ENCODE measurements around the gene PADI2.
A peak's percentile ranks its signal among the peaks of the same experiment; 100 is the strongest.

Gene PADI2

DNA sequence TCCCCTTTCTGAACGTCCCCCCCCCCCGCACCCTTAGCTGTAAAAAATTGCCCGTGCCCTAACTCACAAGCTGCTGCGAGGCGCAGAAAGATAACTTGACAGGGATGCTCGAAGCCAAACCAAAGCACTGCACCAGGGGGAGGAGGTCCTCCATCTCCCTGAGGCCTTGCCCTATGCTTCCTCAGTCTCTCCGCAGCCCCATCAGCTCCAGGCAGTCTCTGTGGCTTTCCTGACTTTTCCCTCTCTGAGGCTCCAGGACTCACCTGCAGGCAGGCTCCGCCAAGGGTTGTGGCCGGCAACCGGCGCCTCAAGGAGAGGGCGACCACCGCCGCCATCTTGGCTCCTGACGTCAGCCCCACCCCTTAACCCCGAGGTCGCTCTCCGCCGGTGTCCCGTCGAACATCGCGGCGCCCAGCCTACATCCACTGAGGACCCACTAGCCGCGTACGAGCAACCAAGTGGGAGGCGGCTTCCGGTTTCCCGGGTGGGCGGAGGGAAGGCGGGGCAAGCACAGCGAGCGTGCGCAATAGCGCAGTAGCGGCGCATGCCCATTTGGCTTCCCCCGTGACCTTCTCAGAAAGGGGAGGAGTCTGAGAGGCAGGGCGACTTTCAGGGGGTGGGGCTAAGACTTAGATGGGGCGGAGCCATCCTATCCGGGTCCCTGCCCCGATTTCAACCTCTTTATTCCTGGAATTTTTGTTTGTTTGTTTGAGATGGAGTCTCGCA, 65.4 kb downstream of the PADI2 start, which contains the start of gene SDHB:
Gene SDHB (minus strand): TSS at position 348 of the 726 bp plus-strand sequence. CDS start 13 bp downstream, at position 335.
- DNase-seq: peak; percentile 98

DNA sequence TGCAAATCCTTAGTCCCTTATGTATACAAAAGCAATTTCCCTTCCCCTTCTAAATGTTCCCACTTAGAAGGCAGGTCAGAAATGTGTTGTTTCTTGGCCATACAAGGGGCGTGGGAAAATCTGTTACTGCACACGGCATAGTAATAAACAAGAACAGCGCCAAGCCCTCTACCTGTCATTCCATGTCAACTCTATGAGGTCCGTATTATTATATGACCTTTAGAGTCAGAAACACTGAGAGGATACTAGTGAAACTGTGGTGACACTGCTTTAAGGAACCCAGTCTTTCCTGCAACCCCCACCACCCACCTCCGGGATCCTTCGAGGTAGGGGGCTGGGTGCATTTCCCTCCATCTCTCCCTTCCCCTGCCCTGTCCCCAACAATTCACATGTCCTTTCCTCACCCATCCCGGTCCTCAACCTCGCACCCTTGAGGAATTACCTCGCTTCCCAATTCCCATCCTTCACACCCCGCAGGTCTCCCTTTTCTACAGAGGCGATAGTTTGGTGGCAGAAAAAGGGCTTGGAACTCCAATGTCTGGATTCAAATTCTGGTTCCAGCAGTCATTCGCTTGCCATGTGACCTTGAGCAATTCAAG, 66.1 kb downstream of the PADI2 start:
- no peak for DNase-seq

DNA sequence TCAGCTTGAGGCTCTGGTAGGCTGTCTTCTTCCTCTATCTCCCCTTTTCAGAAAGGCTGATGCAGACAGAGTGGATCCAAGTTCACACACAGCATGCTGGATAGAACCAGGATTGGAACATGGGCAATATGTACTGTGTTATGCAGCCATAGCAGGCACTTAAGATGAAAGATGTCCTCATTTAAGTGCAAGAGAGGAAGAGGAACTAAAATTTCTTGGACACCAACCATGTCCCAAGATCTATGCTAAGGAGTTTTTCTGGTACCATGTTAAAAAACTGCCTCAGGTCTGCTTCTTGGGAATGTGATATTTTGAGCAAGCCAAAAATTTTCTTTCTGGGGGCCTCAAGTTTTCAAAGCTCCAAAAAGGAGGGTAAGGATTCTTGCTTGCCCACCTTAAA, 66.6 kb downstream of the PADI2 start:
- DNase-seq: no peak

DNA sequence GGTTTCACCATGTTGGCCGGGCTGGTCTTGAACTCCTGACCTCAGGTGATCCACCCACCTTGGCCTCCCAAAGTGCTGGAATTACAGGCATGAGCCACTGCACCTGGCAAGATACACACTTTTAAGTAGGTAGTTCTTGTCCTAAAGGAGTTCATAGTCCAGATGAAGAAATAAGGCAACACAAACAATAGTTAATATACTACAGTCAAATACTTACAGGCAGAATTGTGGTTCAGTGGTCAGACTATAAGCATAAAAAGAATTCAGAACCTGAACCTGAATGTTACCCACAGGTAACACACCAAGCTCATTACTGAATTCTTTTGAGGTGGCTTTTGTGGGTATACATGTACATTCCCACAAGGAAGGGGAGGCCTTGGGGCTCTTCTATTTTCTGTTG, 67.2 kb downstream of the PADI2 start:
- DNase-seq: no peak

- no peak for DNase-seq
Measured at GRCh38 chr1:17047924-17048323, 71.3 kb downstream of the PADI2 start.

DNA sequence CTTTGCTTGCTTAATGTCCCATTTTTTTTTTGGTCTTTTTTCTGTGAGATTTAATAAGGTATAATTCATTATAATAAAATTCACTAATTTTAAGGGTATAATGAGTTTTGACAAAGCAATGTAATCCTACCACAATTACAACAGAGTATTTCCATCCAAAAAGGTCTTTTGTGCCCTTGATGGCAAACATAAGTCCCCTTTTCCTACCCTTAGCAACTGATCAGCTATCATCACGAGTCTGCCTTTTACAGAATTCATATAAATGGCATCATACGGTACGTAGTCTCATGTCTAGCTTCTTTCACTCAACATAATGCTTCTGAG, 73.0 kb downstream of the PADI2 start:
- no peak for DNase-seq

GRCh38 chr1:17045634-17046333, 73.5 kb downstream of the PADI2 start:
- DNase-seq: no peak

- DNase-seq: no peak
Measured at GRCh38 chr1:17045150-17045549, 74.1 kb downstream of the PADI2 start.

DNA sequence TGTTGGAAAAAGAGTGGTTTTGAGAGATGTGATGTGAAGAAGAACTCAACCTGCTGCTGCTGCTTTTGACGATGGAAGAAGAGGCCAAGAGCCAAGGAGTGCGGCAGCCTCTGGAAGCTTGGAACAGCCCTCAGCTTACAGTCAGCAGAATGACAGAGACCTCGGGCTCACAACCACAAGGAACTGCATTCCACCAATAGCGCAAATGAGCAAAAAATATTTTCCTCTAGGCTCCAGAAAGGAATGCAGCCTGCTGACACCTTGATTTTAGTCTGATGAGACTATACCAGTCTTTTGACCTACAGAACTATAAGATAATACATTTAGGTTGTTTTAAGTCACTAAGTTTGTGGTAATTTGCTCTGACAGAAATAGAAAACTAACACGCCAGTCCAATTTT, 75.6 kb downstream of the PADI2 start:
- no peak for DNase-seq

DNA sequence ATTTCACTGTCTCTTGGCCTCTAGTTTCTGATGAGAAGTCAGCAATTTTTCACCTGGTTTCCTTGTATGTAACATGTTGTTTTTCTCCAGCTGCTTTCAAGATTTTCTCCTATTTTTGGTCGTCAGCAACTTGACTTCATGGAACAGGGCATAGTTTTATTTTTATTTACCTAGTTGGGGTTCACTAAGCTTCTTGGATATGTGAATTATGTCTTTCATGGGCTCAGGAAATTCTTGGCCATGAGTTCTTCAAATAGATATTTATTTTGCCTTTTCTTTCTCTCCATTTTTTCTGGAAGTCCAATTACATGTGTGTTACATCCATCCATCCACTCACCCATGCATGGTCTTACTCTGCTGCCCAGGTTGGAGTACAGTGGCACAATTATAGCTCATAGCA, 79.1 kb downstream of the PADI2 start:
- DNase-seq: no peak

DNA sequence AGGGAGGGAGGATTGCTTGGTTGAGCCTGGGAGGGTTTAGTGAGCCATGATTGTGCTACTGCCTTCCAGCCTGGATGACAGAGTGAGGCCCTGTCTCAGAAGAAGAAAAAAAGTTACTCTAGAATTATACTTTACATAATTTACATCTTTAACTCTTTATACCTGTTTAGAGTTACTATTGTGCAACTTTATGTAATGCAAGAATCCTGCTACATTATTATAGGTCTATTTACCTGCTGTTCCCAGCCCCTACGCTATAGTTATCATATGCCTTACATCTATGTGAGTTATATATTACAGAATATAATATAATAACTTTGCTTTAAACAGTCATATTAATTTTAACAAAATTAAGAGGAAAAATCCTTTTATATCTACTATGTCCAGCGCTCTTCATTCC, 79.7 kb downstream of the PADI2 start:
- DNase-seq: no peak

DNA sequence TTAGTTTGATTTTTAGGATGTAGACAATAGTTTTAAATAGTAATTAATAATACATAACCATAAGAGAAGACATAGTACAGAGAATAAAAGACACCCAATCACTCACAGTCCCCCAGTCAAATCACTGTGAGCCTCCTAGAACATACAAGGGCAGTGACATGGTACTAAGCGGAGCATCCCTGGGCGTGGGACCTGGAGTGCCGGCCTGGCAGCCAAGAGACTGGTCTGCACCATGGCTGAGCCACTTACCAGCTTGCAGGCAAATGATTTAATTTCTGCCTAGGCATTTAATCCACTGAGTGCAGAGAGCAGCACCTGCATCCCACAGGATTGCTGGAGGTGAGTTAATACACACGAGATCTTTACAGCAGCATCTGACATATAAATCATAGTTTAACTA, 85.8 kb downstream of the PADI2 start:
- DNase-seq: no peak

DNA sequence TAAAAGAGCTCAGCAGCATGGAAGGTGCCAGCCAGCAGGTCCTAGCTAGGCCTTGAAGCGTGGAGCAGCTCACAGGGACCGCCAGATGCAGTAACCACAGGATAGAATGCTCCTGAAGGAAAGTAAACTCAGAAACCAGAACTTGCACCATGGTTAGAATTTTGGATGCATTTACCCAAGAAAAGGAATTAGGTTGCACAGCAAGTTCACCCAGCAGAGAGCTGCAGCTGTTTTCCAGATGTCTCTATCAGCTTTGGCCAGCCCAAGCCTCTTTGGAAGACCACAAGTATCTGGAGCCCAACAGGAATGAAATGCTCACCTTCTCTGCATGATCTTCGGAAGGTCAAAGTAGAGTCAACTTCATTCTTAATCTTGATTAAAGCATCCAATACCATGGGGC, 86.5 kb downstream of the PADI2 start:
- no peak for DNase-seq

- no peak for DNase-seq
Measured at GRCh38 chr1:17031436-17031835, 87.8 kb downstream of the PADI2 start.

- DNase-seq: no peak
Measured at GRCh38 chr1:17030206-17030605, 89.0 kb downstream of the PADI2 start.

- DNase-seq: no peak
Measured at GRCh38 chr1:17028662-17029188, 90.5 kb downstream of the PADI2 start.

DNA sequence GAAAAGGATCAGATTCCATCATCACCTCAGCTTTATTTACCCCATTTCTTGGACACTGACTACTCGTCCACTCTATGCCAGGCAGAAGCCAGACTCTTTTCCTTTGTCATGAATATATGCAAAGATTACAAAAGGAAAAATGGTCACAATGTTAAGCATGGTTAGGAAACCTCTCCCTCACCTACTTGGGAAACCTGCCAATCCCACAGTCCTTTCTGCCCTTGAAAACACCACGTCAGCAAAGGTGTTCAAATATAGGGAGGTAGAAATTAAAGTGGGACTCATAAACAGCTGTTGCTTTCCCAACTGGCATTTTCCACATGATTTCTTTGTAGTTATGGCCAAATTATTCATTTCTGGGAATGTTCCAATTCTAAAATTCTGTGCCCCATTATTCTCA, 91.4 kb downstream of the PADI2 start:
- DNase-seq: no peak

- no peak for DNase-seq
Measured at GRCh38 chr1:17027403-17027802, 91.8 kb downstream of the PADI2 start.

- no peak for DNase-seq
Measured at GRCh38 chr1:17024721-17025120, 94.5 kb downstream of the PADI2 start.

- DNase-seq: no peak
Measured at GRCh38 chr1:17023573-17023972, 95.7 kb downstream of the PADI2 start.

DNA sequence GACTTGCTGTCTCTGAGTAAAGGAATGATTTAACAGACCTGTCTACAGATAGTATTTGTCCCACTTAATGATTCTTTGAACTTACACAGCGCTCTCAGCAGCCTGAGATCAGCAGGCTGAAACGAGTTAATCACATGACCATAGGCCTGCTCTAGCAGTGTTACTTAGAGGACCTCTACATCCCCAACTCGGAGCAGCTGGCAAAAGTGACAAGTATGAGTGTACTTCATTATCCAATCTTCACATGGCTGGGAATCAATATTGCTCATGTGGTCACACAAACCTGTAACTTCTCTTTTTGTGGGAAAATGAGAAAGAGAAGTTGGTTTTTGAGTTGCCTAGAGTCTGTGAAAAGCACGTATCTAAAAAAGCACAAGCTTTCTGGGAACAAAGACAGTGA, 96.1 kb downstream of the PADI2 start:
- no peak for DNase-seq

- no peak for DNase-seq
Measured at GRCh38 chr1:17021896-17022295, 97.4 kb downstream of the PADI2 start.

GRCh38 chr1:17020502-17020901, 98.7 kb downstream of the PADI2 start:
- DNase-seq: no peak

- no peak for DNase-seq
Measured at GRCh38 chr1:17018849-17019248, 100.4 kb downstream of the PADI2 start.
